ENCODE measurements around the gene IRX2. TPM values are rescaled to one million over a fixed set of nuclear protein-coding genes. Genes with fewer than 3 reads are reported as not detected.

Gene IRX2
- total RNA-seq, 4 donors from 2014 or later, result not detected

GRCh38 chr5:2748861-2749513, 2.5 kb downstream of the IRX2 start:
- 46% methylated on average over 63 of the region's 71 CpGs; no CpG with 5 or more reads in 1 of the 2 donors for WGBS, 2 donors (ENCODE audit: low coverage in 1 of 2)
- TF ChIP-seq EP300 (IDR thresholded peaks at IDR 0.05; ENCODE audit: low read depth), result no peak
- no peak for TF ChIP-seq POLR2AphosphoS5 (IDR thresholded peaks at IDR 0.05)
- no peak for TF ChIP-seq POLR2A (IDR thresholded peaks at IDR 0.05)
- H3K4me3 ChIP-seq, result no peak overlapping the region
- intact Hi-C loops (cut with DNase I; ENCODE audit: low total_unique reads) (no loop called here), in situ Hi-C loops (cut with MboI; ENCODE audit: low pct_ligation_motif_present in 1 of 4, low pct_unique_long_range_greater_than_20kb in 1 of 4, low sequenced_read_pairs in 3 of 4) (no loop called here)
- no peak overlapping the region for H3K27ac ChIP-seq
- no peak for DNase-seq
- H3K27me3 ChIP-seq, result peaks cover 97% of the 10 kb centered on the region
- H3K4me1 ChIP-seq, result peaks cover 0 to 13% (median 8%) of the 10 kb centered on the region in 4 donors
- no peaks in the 10 kb centered on the region for H3K9me3 ChIP-seq
- H3K36me3 ChIP-seq, result no peaks in the 10 kb centered on the region

GRCh38 chr5:2748179-2748860, 3.2 kb downstream of the IRX2 start:
- 29% methylated on average over 64 of the region's 86 CpGs; no CpG with 5 or more reads in 1 of the 2 donors for WGBS, 2 donors (ENCODE audit: low coverage in 1 of 2)
- H3K27ac ChIP-seq, result no peak overlapping the region
- in situ Hi-C loops (cut with MboI; ENCODE audit: low pct_ligation_motif_present in 1 of 4, low pct_unique_long_range_greater_than_20kb in 1 of 4, low sequenced_read_pairs in 3 of 4), result no loop called here
- peaks cover 0 to 13% (median 8%) of the 10 kb centered on the region in 4 donors for H3K4me1 ChIP-seq
- no peak for TF ChIP-seq CTCF (IDR thresholded peaks at IDR 0.05)
- no peak for TF ChIP-seq POLR2A (IDR thresholded peaks at IDR 0.05)
- no peak for TF ChIP-seq POLR2AphosphoS5 (IDR thresholded peaks at IDR 0.05)
- TF ChIP-seq EP300 (IDR thresholded peaks at IDR 0.05; ENCODE audit: low read depth), result no peak
- H3K36me3 ChIP-seq, result no peaks in the 10 kb centered on the region
- DNase-seq, result no peak
- no peak overlapping the region for H3K4me3 ChIP-seq
- intact Hi-C loops (cut with DNase I; ENCODE audit: low total_unique reads), result no loop called here
- H3K27me3 ChIP-seq, result peaks cover 97% of the 10 kb centered on the region
- H3K9me3 ChIP-seq, result no peaks in the 10 kb centered on the region

DNA sequence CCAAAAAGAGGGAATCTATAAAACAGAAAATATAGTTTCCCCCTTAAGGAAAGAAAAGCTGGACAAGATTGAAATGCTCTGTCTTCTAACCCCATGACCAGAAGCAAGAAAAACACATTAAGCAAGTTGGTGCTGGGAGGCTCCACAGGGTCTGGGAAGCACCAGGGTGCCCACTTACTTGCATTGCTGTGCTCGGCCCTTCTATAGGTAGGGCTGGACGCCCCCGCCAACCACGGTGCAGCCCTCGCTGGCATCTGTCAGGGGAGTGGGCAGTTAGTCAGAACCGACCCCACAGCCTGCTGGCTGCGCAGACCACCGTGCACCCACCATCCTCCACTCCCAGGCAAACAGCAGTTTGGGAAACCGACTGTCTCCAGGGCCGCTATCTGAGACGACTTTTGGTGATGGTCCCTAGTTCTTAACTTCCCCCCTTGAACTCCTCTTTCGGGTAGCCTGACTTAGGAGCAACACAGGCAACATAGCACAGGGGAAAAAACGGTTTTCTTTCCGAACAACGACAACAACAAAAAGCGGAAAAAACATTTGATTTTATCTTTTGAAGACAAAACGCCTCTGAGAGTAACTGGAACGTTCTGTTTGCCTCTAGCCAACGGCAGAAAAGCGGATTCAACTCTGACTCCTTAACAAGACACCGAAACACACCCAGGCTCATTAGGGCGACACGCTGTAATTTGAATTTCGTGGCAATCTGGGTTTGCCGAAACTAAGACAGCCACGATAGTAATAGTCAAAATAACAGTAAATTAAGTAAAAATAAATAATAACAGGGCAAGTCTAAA, 3.9 kb downstream of the IRX2 start:
- TF ChIP-seq EP300 (IDR thresholded peaks at IDR 0.05; ENCODE audit: low read depth) (no peak), POLR2A (IDR thresholded peaks at IDR 0.05) (no peak), CTCF (IDR thresholded peaks at IDR 0.05) (no peak), POLR2AphosphoS5 (IDR thresholded peaks at IDR 0.05) (no peak)
- WGBS, 2 donors (ENCODE audit: low coverage in 1 of 2), result 22 to 24% methylated on average over 7 to 26 of the region's 26 CpGs
- no peaks in the 10 kb centered on the region for H3K36me3 ChIP-seq
- H3K27ac ChIP-seq, result no peak overlapping the region
- H3K4me1 ChIP-seq, result peaks cover 0 to 13% (median 8%) of the 10 kb centered on the region in 4 donors
- peaks cover 97% of the 10 kb centered on the region for H3K27me3 ChIP-seq
- intact Hi-C loops (cut with DNase I; ENCODE audit: low total_unique reads) (no loop called here), in situ Hi-C loops (cut with MboI; ENCODE audit: low pct_ligation_motif_present in 1 of 4, low pct_unique_long_range_greater_than_20kb in 1 of 4, low sequenced_read_pairs in 3 of 4) (no loop called here)
- no peak overlapping the region for H3K4me3 ChIP-seq
- no peak for DNase-seq
- H3K9me3 ChIP-seq, result no peaks in the 10 kb centered on the region

GRCh38 chr5:2746561-2747032, 4.9 kb downstream of the IRX2 start:
- Histone ChIP-seq H3K36me3 (no peaks in the 10 kb centered on the region), H3K27me3 (peaks cover 97% of the 10 kb centered on the region), H3K27ac (no peak overlapping the region), H3K9me3 (no peaks in the 10 kb centered on the region), H3K4me3 (no peak overlapping the region), H3K4me1 (peaks cover 0 to 3% (median 0%) of the 10 kb centered on the region in 4 donors)
- no peak for DNase-seq
- 8 to 13% methylated on average over 3 of the region's 3 CpGs for WGBS, 2 donors (ENCODE audit: low coverage in 1 of 2)
- intact Hi-C loops (cut with DNase I; ENCODE audit: low total_unique reads) (no loop called here), in situ Hi-C loops (cut with MboI; ENCODE audit: low pct_ligation_motif_present in 1 of 4, low pct_unique_long_range_greater_than_20kb in 1 of 4, low sequenced_read_pairs in 3 of 4) (no loop called here)
- TF ChIP-seq POLR2A (IDR thresholded peaks at IDR 0.05), result no peak

- intact Hi-C loops (cut with DNase I; ENCODE audit: low total_unique reads), result no loop called here
These were observed 7.0 kb downstream of the IRX2 start for GRCh38 chr5:2744485-2744884.

More at GRCh38 chr5:2744485-2744884, 7.0 kb downstream of the IRX2 start:
- Histone ChIP-seq H3K9me3 (no peaks in the 10 kb centered on the region), H3K4me1 (peaks cover 0 to 8% (median 3%) of the 10 kb centered on the region in 4 donors), H3K4me3 (no peak overlapping the region), H3K27ac (no peak overlapping the region), H3K36me3 (no peaks in the 10 kb centered on the region), H3K27me3 (peaks cover 100% of the 10 kb centered on the region)
- no peak for TF ChIP-seq CTCF (IDR thresholded peaks at IDR 0.05)
- WGBS, 2 donors (ENCODE audit: low coverage in 1 of 2), result 25 to 45% methylated on average over 1 to 2 of the region's 2 CpGs
- no peak for DNase-seq
- in situ Hi-C loops (cut with MboI; ENCODE audit: low pct_ligation_motif_present in 1 of 4, low pct_unique_long_range_greater_than_20kb in 1 of 4, low sequenced_read_pairs in 3 of 4), result no loop called here

Measured in transverse colon (tissue), 4 donors.